MM.1S (cell line): ENCODE results near the gene CDH5.

Experiments
- CTCF ChIP-seq: fragments of 300-600 bp; sonication (generic); IDR thresholded peaks from 2 replicates; pipeline ENCODE4 v1.5.1; 2016; ENCODE audit warnings: antibody characterized with exemption, low read length, mixed read lengths
- EZH2 ChIP-seq: fragments of 300-600 bp; sonication (generic); optimal IDR thresholded peaks from 2 replicates; pipeline ENCODE3; 2017; ENCODE audit warnings: low read depth, mild to moderate bottlenecking, antibody characterized with exemption, low read length, mixed read lengths
- EZH2phosphoT487 ChIP-seq: fragments of 300-600 bp; sonication (generic); IDR thresholded peaks from 2 replicates; pipeline ENCODE4 v1.6.1; 2018; ENCODE audit warnings: antibody characterized with exemption, low read length

GRCh38 chr16:66402166-66402565, 35.7 kb downstream of the CDH5 start:
- no peak for TF ChIP-seq CTCF
- TF ChIP-seq EZH2 = no peak
- TF ChIP-seq EZH2phosphoT487 = no peak
